GM18907 (cell line): Measurements from ENCODE around the gene CERCAM.
"Not testable (repeated sequence)": the region's sequence is repeated elsewhere in the genome, so short reads cannot be mapped to it uniquely, and the experiment has no call there.

ENCODE experiments used
- ATAC-seq: cut with Tn5 transposase; IDR thresholded peaks from one replicate; pipeline ENCODE4 v1.9.1; 2021; ENCODE audit warnings: mild to moderate bottlenecking, moderate library complexity; ENCODE audit not compliant: unreplicated experiment

CERCAM gene

GRCh38 chr9:128419061-128419925 is 1.4 kb upstream of the CERCAM start:
- ATAC-seq = no peak

GRCh38 chr9:128420060-128420650 is 502 bp upstream of the CERCAM start:
- ATAC-seq = peak; percentile 70

GRCh38 chr9:128421482-128421996 is 882 bp downstream of the CERCAM start:
- ATAC-seq = no peak

- not testable (repeated sequence) for ATAC-seq
These were observed 1.5 kb downstream of the CERCAM start for GRCh38 chr9:128422022-128422782.

- no peak for ATAC-seq
These were observed 2.1 kb downstream of the CERCAM start for GRCh38 chr9:128422783-128423150.

GRCh38 chr9:128423356-128423755 is 2.7 kb downstream of the CERCAM start:
- not testable (repeated sequence) for ATAC-seq

- no peak for ATAC-seq
These were observed 3.7 kb downstream of the CERCAM start for GRCh38 chr9:128424268-128424780.

- no peak for ATAC-seq
These were observed 8.2 kb downstream of the CERCAM start for GRCh38 chr9:128428644-128429512.

- ATAC-seq = no peak
These were observed 8.9 kb downstream of the CERCAM start for GRCh38 chr9:128429513-128430086.

- no peak for ATAC-seq
These were observed 10.6 kb downstream of the CERCAM start for GRCh38 chr9:128431207-128431606.

GRCh38 chr9:128434340-128434739 is 13.7 kb downstream of the CERCAM start:
- no peak for ATAC-seq

- no peak for ATAC-seq
These were observed 15.0 kb downstream of the CERCAM start for GRCh38 chr9:128435611-128436010.

GRCh38 chr9:128438343-128439109 is 17.9 kb downstream of the CERCAM start:
- ATAC-seq = peak; percentile 65

- ATAC-seq = no peak
These were observed 18.6 kb downstream of the CERCAM start for GRCh38 chr9:128439273-128439672.

- ATAC-seq = no peak
These were observed 21.5 kb downstream of the CERCAM start for GRCh38 chr9:128442150-128442549.

- ATAC-seq = not testable (repeated sequence)
These were observed 25.8 kb downstream of the CERCAM start for GRCh38 chr9:128446505-128446904.

GRCh38 chr9:128448746-128449145 is 28.1 kb downstream of the CERCAM start:
- ATAC-seq = no peak

GRCh38 chr9:128454991-128455390 is 34.3 kb downstream of the CERCAM start:
- ATAC-seq = no peak
